Stimulated activated CD8-positive, alpha-beta memory T cell treated with anti-CD3 and anti-CD28 coated beads, Interleukin-7, amount 100 ng/mL, for 24 hours (primary cell): ENCODE results near the gene CACNA1C.

ENCODE experiments used
- DNase-seq: peaks from one replicate; pipeline ENCODE4 v3.0.0-alpha.2; 2020; ENCODE audit warnings: low read depth

The CACNA1C gene

GRCh38 chr12:2344885-2345284, 292.1 kb downstream of the CACNA1C start:
- no peak for DNase-seq

GRCh38 chr12:2345902-2346301, 293.1 kb downstream of the CACNA1C start:
- no peak for DNase-seq

GRCh38 chr12:2346416-2346815, 293.6 kb downstream of the CACNA1C start:
- DNase-seq = no peak

GRCh38 chr12:2347137-2347843, 294.5 kb downstream of the CACNA1C start:
- DNase-seq = no peak

GRCh38 chr12:2347844-2348481, 295.2 kb downstream of the CACNA1C start:
- no peak for DNase-seq

GRCh38 chr12:2348482-2348852, 295.7 kb downstream of the CACNA1C start:
- DNase-seq = no peak

GRCh38 chr12:2351161-2351560, 298.4 kb downstream of the CACNA1C start:
- DNase-seq = no peak

- no peak for DNase-seq
These were observed 299.4 kb downstream of the CACNA1C start for GRCh38 chr12:2352203-2352602.

GRCh38 chr12:2353281-2353680, 300.5 kb downstream of the CACNA1C start:
- no peak for DNase-seq

- DNase-seq = no peak
These were observed 300.9 kb downstream of the CACNA1C start for GRCh38 chr12:2353691-2354090.

- DNase-seq = no peak
These were observed 301.6 kb downstream of the CACNA1C start for GRCh38 chr12:2354151-2354991.

- DNase-seq = no peak
These were observed 302.4 kb downstream of the CACNA1C start for GRCh38 chr12:2355198-2355597.

GRCh38 chr12:2355604-2356003, 302.8 kb downstream of the CACNA1C start:
- no peak for DNase-seq

GRCh38 chr12:2356601-2357125, 303.9 kb downstream of the CACNA1C start:
- no peak for DNase-seq

- DNase-seq = no peak
These were observed 306.3 kb downstream of the CACNA1C start for GRCh38 chr12:2358986-2359658.

GRCh38 chr12:2359725-2360629, 307.2 kb downstream of the CACNA1C start:
- DNase-seq = no peak

- no peak for DNase-seq
These were observed 307.9 kb downstream of the CACNA1C start for GRCh38 chr12:2360630-2361170.

GRCh38 chr12:2363836-2364609, 311.2 kb downstream of the CACNA1C start:
- DNase-seq = no peak

- no peak for DNase-seq
These were observed 311.9 kb downstream of the CACNA1C start for GRCh38 chr12:2364631-2365051.

- no peak for DNase-seq
These were observed 313.9 kb downstream of the CACNA1C start for GRCh38 chr12:2366711-2367110.
